Fibroblast of skin of right biceps (primary cell): ENCODE data around the gene CGB1.

ENCODE experiments used
- DNase-seq: peaks from one replicate; pipeline ENCODE4 v3.0.0-alpha.2; 2013

Gene CGB1

GRCh38 chr19:48993175-48994034 is 43.3 kb downstream of the CGB1 start, which contains the start of the genes GYS1 and RUVBL2:
GYS1 (minus strand) TSS chr19:48993309; CDS start chr19:48993112, 197 bp downstream.
RUVBL2 (plus strand) TSS chr19:48993887; CDS start chr19:48993912, 25 bp downstream.
- peak; percentile 100 for DNase-seq

- DNase-seq: no peak
Measured at GRCh38 chr19:48992581-48993174, 44.0 kb downstream of the CGB1 start.

DNA sequence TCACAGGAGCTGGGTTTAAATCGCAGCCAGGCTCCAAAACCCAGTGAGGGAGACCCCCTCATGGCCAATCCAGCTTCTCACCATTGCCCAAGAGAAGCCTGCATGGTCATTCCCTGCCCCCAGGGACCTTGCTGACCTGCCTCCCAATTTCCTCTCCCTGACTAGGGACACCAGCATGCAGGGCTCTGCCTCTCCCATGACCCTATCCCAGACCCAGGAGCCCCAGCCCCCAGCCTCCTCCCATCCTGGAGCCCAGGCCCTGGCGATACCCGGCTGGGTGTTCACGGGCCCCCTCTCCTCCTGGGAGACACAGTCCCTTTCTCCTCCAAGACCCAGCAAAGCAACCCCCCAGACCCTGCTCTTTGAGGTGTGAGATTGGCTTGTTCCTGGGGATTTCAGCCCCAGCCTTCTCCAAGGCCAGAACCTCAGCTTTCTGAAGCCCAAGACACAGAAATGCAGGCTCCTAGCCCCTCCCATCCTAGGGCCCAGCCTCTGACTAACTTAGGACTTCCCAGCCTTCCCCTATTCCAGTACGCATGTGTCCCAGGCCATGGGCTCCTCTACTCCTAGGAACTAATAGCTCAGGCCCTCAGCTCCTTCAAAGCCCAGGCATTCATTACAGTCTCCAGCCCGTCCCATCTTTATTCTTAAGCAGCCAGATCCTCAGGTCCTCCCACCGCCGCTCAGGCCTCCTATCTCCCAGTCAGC is 44.7 kb downstream of the CGB1 start:
- DNase-seq: peak; percentile 80

DNA sequence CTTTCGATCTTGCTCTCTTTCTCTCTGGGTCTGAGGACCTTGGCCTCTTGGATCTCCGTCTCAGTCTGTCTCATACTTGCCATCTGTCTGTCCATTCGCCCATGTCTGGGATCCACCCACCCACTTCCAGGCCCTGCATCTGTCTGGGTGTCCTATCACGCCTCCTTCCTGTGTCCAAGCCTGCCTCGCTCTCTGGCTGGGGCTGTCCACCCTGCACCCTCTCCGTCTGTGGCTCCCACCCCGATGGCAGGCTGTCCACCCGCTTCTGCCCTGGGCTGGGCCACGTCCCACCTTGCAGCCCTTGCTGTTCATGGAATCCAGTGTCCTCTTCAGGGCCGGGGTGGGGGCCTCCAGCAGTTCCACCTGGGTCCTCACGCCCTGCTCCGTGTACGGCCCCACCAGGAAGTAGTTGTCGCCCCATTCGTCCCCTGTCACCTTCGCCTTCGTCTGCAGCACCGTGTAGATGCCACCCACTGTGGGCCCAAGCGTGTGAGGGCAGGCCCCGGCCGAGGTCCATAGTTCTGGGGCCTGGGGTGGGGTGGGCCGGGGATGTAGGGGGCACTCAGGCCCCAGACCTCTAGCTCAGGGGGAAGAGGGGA is 45.6 kb downstream of the CGB1 start:
- DNase-seq: no peak

- DNase-seq: no peak
Measured at GRCh38 chr19:48990400-48990799, 46.3 kb downstream of the CGB1 start.

- DNase-seq: no peak
Measured at GRCh38 chr19:48989701-48990291, 46.9 kb downstream of the CGB1 start.

GRCh38 chr19:48988860-48989259 is 47.8 kb downstream of the CGB1 start:
- no peak for DNase-seq

- no peak for DNase-seq
Measured at GRCh38 chr19:48988286-48988685, 48.4 kb downstream of the CGB1 start.

GRCh38 chr19:48987323-48987722 is 49.4 kb downstream of the CGB1 start:
- no peak for DNase-seq

- no peak for DNase-seq
Measured at GRCh38 chr19:48986211-48986610, 50.5 kb downstream of the CGB1 start.

GRCh38 chr19:48985711-48986110 is 51.0 kb downstream of the CGB1 start:
- no peak for DNase-seq
